ENCODE measurements around the gene TGIF2.
"Not testable (repeated sequence)": the region's sequence is repeated elsewhere in the genome, so short reads cannot be mapped to it uniquely, and the experiment has no call there.

TGIF2 gene

GRCh38 chr20:36579996-36580545 lies 6.7 kb downstream of the TGIF2 start:
- DNase-seq, result no peak

GRCh38 chr20:36582322-36582721 lies 8.9 kb downstream of the TGIF2 start:
- DNase-seq, result peak in 1 of 2 experiments; percentile 39

- DNase-seq, result no peak
Observed at GRCh38 chr20:36582821-36583220, 9.4 kb downstream of the TGIF2 start.

- no peak for DNase-seq
Observed at GRCh38 chr20:36584018-36584481, 10.7 kb downstream of the TGIF2 start.

GRCh38 chr20:36585410-36586125 lies 12.2 kb downstream of the TGIF2 start:
- DNase-seq, result no peak

- DNase-seq, result no peak
Observed at GRCh38 chr20:36587388-36588070, 14.1 kb downstream of the TGIF2 start.

GRCh38 chr20:36591281-36591680 lies 17.9 kb downstream of the TGIF2 start:
- DNase-seq, result no peak

- peak in 1 of 2 experiments; percentile 58 for DNase-seq
Observed at GRCh38 chr20:36591854-36592641, 18.7 kb downstream of the TGIF2 start.

GRCh38 chr20:36593347-36593929 lies 20.0 kb downstream of the TGIF2 start:
- DNase-seq, result no peak

GRCh38 chr20:36599912-36600345 lies 26.5 kb downstream of the TGIF2 start:
- no peak for DNase-seq

GRCh38 chr20:36601540-36601939 lies 28.1 kb downstream of the TGIF2 start:
- no peak for DNase-seq

GRCh38 chr20:36604952-36605398 lies 31.6 kb downstream of the TGIF2 start:
- DNase-seq, result no peak

- peak; percentile 99 for DNase-seq
Observed at GRCh38 chr20:36605399-36606157, 32.2 kb downstream of the TGIF2 start, which contains the start of gene RAB5IF. Gene RAB5IF (plus strand): TSS chr20:36605779. CDS start chr20:36605952, 173 bp downstream.

- peak; percentile 44 to 47 for DNase-seq
Observed at GRCh38 chr20:36606158-36607066, 33.0 kb downstream of the TGIF2 start.

- no peak for DNase-seq
Observed at GRCh38 chr20:36607586-36608387, 34.4 kb downstream of the TGIF2 start.

- DNase-seq, result not testable (repeated sequence)
Observed at GRCh38 chr20:36608388-36608728, 35.0 kb downstream of the TGIF2 start.

GRCh38 chr20:36611625-36612024 lies 38.2 kb downstream of the TGIF2 start:
- DNase-seq, result no peak

GRCh38 chr20:36613974-36614373 lies 40.6 kb downstream of the TGIF2 start:
- no peak for DNase-seq

GRCh38 chr20:36614781-36615557 lies 41.6 kb downstream of the TGIF2 start:
- no peak for DNase-seq

Measured in activated T-cell treated with anti-CD3 and anti-CD28 coated beads, Interleukin-2, amount 50 U/mL, for 48 hours (primary cell).